ENCODE measurements around the gene PLD1.
A peak's percentile ranks its signal among the peaks of the same experiment; 100 is the strongest.
"Not testable (repeated sequence)": the region's sequence is repeated elsewhere in the genome, so short reads cannot be mapped to it uniquely, and the experiment has no call there.

Gene PLD1, protein sequence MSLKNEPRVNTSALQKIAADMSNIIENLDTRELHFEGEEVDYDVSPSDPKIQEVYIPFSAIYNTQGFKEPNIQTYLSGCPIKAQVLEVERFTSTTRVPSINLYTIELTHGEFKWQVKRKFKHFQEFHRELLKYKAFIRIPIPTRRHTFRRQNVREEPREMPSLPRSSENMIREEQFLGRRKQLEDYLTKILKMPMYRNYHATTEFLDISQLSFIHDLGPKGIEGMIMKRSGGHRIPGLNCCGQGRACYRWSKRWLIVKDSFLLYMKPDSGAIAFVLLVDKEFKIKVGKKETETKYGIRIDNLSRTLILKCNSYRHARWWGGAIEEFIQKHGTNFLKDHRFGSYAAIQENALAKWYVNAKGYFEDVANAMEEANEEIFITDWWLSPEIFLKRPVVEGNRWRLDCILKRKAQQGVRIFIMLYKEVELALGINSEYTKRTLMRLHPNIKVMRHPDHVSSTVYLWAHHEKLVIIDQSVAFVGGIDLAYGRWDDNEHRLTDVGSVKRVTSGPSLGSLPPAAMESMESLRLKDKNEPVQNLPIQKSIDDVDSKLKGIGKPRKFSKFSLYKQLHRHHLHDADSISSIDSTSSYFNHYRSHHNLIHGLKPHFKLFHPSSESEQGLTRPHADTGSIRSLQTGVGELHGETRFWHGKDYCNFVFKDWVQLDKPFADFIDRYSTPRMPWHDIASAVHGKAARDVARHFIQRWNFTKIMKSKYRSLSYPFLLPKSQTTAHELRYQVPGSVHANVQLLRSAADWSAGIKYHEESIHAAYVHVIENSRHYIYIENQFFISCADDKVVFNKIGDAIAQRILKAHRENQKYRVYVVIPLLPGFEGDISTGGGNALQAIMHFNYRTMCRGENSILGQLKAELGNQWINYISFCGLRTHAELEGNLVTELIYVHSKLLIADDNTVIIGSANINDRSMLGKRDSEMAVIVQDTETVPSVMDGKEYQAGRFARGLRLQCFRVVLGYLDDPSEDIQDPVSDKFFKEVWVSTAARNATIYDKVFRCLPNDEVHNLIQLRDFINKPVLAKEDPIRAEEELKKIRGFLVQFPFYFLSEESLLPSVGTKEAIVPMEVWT

DNA sequence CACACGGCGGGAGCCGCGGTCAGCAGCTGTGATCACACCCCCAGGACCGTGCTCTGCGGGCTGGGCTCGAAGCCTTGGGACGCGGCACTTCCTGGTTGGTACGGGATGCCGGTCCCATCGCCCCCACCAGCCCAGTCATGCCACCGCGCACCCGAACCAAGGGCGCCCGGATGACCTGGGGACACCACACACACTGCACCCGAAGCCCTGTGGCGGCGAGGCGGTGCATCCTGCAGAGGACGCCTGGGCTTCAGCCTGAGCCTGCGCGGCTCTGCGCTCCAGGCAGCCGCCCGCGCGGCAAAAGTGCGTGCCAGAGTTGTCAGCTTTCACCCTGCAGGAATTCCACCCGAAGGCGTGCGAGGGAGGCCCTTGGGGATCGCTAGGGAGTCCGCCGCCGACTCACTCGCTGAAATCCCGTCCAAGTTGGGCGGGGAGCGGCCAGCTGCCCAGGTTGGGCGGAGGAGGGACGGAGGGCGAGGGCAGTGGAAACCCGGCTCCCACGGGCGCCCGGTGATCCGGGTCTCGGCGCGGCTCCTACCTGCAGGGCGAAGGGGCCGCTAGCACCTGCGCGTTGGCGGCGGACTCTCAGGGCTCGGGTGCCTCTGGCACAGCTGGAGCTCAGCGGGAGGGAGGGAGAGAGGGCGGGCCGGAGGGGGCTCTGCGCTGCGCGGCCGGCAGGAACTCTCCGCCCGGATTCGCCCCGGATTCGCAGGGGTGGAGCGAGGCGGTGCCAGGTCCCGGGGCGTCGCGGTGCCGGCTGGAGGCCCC lies at the start of gene PLD1:
Gene PLD1, minus strand, starts transcription at position 623 of the 768 bp plus-strand sequence. CDS start 72,432 bp downstream, outside the sequence.
- peak; percentile 27 to 36 for DNase-seq (ENCODE audit: low read depth in 2 of 2)

DNA sequence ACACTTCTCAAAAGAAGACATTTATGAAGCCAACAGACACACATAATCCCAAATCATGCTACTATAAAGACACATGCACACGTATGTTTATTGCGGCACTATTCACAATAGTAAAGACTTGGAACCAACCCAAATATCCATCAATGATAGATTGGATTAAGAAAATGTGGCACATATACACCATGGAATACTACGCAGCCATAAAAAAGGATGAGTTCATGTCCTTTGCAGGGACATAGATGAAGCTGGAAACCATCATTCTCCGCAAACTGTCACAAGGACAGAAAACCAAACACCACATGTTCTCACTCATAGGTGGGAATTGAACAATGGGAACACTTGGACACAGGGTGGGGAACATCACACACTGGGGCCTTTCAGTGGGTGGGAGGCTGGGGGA lies 48.5 kb upstream of the PLD1 start:
- DNase-seq (ENCODE audit: low read depth in 2 of 2), result not testable (repeated sequence)

DNA sequence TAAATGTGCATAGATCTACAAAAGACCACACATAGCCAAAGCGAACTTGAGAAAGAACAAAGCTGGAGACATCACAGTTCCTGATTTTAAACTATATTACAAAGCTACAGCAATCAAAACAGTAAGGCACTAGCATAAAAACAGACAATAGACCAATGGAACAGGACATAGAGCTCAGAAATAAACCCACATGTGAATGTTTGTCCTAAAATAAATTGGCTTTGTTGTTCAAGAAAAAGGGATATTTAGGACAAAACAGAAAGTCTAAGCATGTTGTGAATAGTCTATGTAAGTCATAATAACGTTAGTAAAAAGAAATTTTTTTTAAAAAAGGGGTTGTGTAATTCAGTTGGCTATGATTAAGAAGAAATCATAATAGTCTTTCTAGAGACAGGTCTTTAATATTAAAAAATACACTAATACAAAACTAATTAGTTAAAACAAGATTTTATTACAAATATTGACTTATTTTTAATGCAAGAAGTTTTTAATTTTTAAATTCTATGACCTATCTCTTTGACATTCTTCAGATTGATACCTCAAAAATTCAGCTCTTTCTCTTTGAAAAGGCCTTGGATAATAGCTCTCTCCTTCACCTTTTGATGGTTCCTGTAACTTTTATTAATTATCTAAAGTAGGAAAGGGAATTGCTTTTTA lies 44.5 kb upstream of the PLD1 start:
- DNase-seq (ENCODE audit: low read depth in 2 of 2), result no peak

DNA sequence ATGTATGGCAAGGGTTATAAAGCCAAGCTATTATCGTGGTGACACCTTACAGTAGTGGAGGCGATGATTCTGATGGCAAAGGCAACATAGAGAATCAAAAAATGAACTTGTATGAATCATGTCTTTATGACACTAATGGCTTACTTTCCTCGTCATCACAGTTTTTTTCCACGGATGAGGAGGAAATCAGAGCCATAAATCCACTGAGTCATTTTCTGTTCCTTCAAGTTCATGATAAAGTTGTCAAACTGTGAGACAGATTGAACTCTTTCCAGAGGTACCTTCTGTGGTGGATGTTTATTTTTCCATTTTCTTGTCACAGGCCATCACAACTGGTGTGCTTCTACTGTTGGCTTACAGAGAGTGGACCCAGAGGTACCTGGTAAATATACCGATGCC lies 41.4 kb upstream of the PLD1 start:
- DNase-seq (ENCODE audit: low read depth in 2 of 2), result no peak

DNA sequence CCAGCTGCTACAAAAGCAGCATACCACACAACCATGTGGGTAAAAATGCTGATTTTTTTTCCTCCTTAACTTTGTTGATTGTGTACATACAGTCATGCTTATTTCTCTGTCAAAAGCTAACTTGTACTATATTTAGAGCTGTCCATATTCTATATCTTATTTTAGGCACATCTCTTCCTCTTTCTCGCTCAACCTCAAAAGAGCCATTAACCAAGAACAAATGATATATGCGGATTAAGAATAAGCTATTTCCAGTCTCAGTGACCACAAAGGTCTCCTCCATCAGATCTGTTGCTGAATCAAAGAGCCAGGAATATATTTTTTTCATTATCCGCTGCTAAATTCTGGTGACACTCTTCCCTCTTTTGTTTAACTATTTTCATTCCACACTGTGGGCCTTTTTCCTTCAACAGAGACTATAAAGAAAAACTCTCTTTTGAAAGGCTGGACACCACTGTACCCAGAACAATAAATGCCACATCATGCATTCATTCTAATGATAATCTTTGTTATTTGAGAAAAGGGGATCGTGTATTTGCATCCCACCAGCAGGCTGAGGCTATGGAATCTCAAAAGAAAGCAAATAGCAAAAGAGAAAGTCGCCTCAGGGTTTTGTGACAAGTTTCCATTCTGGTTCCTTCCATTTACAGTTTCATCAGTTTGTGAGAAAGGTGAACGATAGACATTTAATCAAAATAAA lies 40.8 kb upstream of the PLD1 start:
- DNase-seq (ENCODE audit: low read depth in 2 of 2), result no peak

DNA sequence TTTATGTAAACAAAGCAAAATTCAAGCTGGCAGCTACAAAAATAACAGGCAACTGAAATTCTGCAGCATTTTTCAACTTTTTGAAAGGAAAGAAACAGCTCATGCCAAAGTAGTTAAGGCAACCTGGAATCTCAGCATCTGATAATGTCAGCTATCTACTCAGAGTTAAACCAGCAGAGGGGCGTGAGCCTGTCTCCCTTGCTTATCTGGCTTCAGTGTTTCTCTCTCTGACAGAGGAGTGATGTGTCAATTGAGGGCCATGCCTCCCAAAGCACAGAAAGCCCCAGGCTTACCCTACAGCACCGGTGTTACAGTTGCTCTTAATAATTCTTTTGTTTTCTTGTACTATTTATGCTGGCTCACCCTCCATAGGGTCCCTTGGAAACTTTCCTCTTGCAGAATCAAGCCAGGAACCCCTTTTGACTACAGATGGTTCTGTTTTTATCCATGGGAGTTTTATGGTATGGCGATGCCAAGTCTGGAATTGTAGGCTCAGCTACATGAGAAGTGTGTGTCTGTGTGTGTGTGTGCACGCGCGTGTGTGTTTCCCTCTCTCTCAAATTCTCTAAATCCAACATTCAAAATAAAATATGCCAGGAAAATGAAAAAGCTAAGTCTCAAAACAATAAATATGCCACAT lies 40.2 kb upstream of the PLD1 start:
- no peak for DNase-seq (ENCODE audit: low read depth in 2 of 2)

DNA sequence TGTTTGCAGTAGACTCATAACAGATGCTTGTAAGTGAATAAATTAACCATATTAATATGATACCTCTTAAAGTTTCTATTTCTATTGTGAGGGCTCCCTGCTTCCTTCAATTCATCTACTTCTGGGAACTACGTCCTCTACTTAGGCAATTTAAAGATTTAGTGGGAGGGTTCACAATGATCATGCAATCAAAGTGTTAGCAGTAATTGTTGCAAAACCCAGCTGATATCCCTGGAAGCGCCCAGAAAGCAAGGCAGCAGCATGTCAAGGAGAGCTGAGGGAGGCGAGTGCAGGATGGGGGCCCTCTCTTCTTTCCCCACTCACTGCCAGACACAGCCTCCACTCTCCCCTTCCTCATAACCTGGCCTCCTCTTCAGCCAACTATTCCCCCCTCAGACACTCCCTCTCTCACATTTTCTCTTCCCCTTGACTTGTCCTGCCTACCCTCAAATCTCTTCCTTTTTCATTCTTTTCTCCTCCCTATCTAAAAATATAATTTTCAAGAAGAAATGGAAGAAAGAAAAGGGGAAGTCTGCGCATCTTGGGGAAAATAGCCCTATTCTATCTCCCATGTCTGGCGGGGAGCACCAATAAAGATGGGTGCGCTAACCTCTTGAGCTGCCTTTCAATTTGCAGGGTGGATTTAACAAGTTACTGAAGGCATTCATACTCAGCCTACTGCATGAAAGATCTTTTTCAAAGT lies 39.5 kb upstream of the PLD1 start:
- DNase-seq (ENCODE audit: low read depth in 2 of 2), result no peak

DNA sequence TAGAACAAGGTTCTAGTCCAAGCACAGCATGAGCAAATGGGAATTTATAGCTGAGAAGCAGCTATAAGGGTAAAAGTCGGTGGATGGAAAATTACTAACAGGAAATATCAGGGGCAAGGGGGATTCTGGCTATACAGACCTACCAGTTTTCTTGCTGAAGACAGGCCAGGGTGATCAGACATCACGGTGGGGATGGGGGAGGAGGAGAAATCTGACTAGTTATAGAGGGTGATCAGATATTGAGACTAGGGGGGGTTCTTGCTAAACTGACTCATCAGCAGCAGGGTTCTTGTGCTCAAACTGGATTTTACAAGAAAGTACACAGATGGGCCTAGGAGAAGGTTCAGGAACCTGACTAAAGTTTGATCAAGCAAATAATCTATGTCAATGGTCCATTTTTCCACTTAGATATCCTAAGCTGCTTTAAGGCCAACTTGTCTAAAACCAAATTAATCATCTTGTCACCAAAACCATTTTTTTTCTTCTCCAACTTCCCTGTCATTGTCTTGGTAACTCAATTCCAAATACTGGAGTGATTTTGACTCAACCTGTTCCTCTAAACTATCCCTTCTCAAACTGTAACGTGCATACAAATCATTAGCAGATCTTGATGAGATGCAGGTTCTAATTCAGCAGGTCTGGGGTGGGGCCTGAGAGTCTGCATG lies 37.4 kb upstream of the PLD1 start:
- DNase-seq (ENCODE audit: low read depth in 2 of 2), result no peak

DNA sequence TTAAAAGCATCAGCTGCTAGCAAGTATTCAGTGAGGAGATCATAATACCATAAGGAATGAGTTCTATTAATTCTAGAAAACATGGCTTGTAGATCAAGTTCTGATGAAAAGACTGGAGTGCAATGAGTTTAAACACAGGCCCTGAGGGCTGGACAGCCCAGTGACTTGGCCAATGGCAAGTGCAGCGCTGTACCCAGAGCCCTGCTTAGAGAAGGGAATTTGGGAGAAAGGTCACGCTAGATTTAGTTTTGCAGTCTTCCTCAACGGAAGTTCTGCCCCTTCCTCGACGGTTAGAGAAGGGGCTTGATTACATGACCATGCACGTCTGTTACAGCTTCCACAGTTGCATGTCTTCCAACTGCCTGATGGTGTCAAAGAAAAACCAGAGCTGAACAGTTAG lies 36.9 kb upstream of the PLD1 start:
- no peak for DNase-seq (ENCODE audit: low read depth in 2 of 2)

DNA sequence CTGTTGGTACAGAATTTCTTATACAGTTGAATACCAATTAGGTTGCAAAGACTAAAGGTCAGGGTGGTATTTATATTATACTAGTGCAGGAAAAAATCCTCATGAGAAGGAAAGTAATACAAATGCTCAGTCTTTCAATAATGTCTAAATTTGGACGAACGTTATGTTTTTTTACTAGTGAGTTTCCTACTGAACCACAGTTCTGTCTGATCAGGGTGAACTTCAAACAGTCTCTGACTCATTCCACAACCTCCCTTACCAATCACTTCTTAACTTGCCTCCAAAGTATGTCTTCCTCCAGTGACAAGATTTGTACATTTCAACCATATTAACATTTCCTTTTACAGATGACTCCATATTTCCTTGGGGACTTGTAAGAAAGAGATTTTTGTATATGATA lies 36.3 kb upstream of the PLD1 start:
- DNase-seq (ENCODE audit: low read depth in 2 of 2), result no peak

DNA sequence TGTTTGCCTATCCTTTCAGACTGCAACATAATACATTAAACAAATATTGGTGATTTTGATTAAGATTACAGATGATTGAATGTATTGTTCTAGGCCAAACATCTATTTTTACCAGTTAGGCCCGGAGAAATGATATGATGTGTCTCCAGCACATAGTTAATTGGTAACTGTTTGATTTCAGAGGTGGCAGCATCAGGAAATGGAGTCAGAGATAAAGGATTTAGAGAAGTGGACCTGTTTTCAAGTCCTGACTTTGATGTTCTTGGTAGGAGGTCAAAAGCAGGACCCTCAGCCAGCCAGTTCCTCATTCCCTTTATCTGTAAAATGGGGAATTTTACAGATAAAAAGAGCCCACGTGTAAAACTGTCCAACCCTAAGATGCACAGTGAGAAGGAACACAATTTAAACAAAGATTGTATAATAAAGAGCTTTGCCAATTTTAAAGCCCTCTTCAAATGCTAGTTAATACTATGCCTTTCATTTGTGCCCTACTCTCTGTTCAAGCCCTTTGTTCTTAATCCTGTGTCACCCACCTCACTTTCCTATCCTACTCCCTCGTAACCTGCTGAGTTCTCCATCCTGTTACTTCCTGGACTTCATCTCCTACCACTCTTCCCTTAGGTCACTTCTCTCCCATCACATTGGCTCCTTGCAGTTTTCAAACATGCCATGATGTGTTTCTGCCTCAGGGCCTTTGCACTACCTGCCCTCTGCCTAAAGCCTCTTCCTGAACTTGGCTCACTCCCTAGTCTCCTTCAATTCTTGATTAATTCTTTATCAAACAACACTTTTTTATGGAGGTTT lies 35.4 kb upstream of the PLD1 start:
- no peak for DNase-seq (ENCODE audit: low read depth in 2 of 2)

DNA sequence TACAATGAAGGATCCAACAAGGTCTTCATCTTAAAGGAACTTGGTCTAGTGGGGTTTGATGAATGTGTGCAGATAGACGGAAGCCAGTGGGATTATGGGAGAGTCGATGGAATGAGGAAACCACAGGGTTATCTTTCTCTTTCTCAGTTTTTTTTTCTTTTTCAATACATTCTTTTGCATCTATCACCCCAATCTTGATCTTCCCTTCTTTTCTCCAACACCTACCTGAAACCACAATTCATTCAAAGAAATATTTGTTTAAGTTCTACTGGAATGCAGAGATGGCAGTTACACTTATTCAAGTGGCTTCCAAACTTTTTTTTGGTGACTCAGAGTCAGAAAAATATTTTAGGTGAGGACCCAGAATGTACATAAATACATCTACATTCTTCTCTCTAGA lies 34.6 kb upstream of the PLD1 start:
- DNase-seq (ENCODE audit: low read depth in 2 of 2), result no peak

DNA sequence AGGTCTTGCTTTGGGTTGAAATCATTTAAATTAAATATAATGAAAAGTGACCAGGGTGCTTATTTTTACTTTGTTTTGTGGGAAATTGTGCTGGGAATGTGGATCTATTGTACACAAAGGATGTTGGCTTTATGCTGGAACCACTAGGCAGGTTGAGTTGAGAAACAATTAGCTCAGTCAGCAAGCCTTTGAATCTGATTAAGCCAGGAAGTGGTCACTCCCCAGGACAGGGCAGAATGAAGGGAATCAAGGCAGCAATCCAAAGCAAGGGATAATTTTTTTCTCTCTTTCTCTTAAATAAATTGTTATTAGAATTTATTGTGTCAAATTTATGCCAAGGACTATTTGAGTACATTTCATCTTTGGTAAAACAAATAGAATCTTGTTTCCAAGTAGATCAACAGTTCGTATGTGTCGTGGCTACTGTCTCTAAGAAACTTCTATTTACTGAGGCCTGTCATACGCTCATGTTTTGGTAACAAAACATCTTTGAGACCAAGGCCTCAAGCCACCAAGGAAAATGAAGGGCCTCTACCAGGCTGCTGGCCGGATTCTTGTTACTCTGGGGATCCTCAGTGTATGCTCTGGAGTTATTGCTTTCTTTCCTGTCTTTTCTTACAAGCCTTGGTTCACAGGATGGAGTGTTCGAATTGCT lies 32.7 kb upstream of the PLD1 start, which contains the start of gene TMEM212:
Gene TMEM212, plus strand, starts transcription at position 486 of the 655 bp plus-strand sequence. Its CDS starts 35 bp downstream, at position 521.
- no peak for DNase-seq (ENCODE audit: low read depth in 2 of 2)

DNA sequence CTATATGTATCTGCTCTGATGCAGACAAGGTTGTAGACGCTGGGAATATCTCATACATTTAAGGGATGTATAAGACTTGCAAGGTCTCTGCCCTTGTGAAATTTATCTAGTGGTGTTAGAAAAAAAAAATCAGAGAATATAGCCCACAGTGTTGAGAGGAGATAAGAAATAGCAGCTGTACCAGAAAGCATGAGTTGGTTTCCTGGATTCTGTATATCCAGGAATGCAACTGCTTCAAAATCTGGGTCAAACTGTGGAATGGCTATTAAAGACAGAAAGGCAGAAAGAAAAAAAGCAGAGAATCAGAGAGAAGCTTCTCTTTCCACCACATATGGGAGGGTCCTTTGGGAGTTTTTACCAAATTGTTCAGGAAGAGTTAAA lies 31.3 kb upstream of the PLD1 start:
- DNase-seq (ENCODE audit: low read depth in 2 of 2), result no peak

DNA sequence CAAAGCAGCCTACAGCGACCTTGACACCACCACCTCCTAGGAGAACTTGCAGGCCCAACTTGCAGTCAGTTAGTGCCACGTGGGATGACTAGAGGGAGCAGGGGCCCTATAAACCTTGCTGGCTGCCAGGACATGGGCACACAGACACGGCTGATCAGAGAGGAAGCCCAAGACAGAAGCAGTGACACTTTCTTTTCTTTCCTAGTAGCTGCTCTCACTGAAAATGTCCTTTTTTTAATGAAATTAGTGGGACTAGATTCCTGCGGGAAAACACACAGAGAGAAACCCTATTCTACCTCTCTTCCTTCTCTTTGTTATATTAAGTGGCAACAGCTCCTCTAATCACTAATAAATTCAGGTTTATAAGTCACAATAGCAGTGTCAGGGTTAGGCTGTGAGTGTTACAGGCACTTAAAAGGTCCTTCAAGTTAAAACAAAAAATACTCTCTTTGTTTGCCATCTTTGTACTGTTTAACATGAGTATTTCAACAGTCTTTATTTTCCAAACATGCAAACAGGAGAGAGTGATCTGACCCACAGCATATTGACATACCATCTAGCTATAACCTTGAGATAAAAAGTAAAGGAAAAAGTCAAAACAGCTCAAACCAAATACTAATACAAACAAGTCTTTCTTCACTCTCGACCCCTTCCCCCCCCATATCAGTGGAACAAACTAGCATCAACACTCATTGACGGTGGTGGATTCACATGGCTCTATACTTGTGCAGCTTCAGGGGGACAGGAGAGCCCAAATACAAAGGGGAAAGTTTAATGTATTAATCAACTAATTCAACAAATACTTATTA lies 30.7 kb upstream of the PLD1 start:
- DNase-seq (ENCODE audit: low read depth in 2 of 2), result no peak

DNA sequence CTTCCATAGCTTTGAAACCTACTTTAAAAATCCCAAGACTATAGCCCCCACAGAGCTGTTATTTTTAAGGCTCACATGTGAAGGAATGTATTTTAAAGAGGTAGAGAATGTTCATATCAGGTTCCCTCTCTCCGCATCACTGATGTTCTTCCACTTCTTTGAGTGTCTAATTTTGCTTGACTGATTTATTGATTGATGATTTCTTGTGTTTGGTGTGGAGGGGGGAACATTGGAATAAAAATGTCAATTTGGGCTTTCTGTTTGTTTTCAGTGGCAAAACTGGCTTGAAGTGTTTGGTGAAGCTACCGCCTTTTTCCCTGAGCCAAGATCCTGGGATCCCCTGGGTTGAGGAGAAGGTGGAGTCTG lies 30.1 kb upstream of the PLD1 start:
- no peak for DNase-seq (ENCODE audit: low read depth in 2 of 2)

DNA sequence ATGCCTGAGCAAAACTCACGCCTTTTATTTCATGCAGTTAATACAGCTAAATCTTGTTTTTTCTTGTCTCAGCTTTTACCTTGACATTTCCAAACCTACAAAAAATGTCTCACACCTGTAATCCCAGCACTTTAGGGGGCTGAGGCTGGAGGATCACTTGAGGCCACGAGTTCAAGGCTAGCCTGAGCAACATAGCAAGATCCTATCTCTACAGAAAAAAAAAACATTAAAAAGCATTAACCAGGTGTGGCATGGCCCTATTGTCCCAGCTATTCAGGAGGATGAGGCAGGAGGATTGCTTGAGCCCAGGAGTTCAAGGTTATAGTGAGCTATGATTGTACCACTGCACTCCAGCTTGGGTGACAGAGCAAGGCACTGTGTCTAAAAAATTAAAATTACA lies 29.0 kb upstream of the PLD1 start:
- DNase-seq (ENCODE audit: low read depth in 2 of 2), result no peak
